Muscle of arm (tissue), 12 donors: ENCODE data around the gene MYO1H. TPM values are rescaled to one million over a fixed set of nuclear protein-coding genes. Genes with fewer than 3 reads are reported as not detected.
"Not testable (repeated sequence)": the region's sequence is repeated elsewhere in the genome, so short reads cannot be mapped to it uniquely, and the experiment has no call there.

Source experiments
- DNase-seq: peaks from one replicate; pipeline ENCODE4 v3.0.0-alpha.2; 2013
- polyA plus RNA-seq, 12 donors: library from polyadenylated mRNA; unstranded; fragments of 120-200 nt; gene quantifications; one replicate each; pipeline ENCODE4 v1.2.1, GENCODE V29; 2013; ENCODE audit not compliant: insufficient read length in 12 of 12

The MYO1H gene
- polyA plus RNA-seq, 12 donors = 0.09 to 1.2 (median 0.28) TPM; not detected in 3

GRCh38 chr12:109418848-109419480, 71.3 kb downstream of the MYO1H start:
- no peak for DNase-seq

- no peak for DNase-seq
These were observed 73.8 kb downstream of the MYO1H start for GRCh38 chr12:109421355-109422087.

- no peak for DNase-seq
These were observed 74.6 kb downstream of the MYO1H start for GRCh38 chr12:109422251-109422650.

GRCh38 chr12:109423392-109423791, 75.7 kb downstream of the MYO1H start:
- no peak for DNase-seq

GRCh38 chr12:109428037-109428629, 80.4 kb downstream of the MYO1H start:
- peak; percentile 72 for DNase-seq

- DNase-seq = not testable (repeated sequence)
These were observed 81.1 kb downstream of the MYO1H start for GRCh38 chr12:109428804-109429203.

GRCh38 chr12:109430244-109430643, 82.5 kb downstream of the MYO1H start:
- DNase-seq = no peak

- DNase-seq = no peak
These were observed 84.7 kb downstream of the MYO1H start for GRCh38 chr12:109432431-109432830.

GRCh38 chr12:109432842-109433304, 85.2 kb downstream of the MYO1H start:
- peak; percentile 43 for DNase-seq

- DNase-seq = no peak
These were observed 85.9 kb downstream of the MYO1H start for GRCh38 chr12:109433618-109434017.

GRCh38 chr12:109434582-109434981, 86.9 kb downstream of the MYO1H start:
- DNase-seq = no peak

GRCh38 chr12:109435428-109436187, 87.9 kb downstream of the MYO1H start:
- DNase-seq = no peak

GRCh38 chr12:109436188-109436560, 88.5 kb downstream of the MYO1H start:
- no peak for DNase-seq

- DNase-seq = no peak
These were observed 91.5 kb downstream of the MYO1H start for GRCh38 chr12:109439181-109439580.

GRCh38 chr12:109439951-109440350, 92.3 kb downstream of the MYO1H start:
- not testable (repeated sequence) for DNase-seq

- DNase-seq = no peak
These were observed 93.3 kb downstream of the MYO1H start for GRCh38 chr12:109440851-109441490.

GRCh38 chr12:109443794-109444193, 96.1 kb downstream of the MYO1H start:
- DNase-seq = no peak

- DNase-seq = no peak
These were observed 96.6 kb downstream of the MYO1H start for GRCh38 chr12:109444259-109444658.

- DNase-seq = no peak
These were observed 97.5 kb downstream of the MYO1H start for GRCh38 chr12:109445191-109445609.

GRCh38 chr12:109446869-109447268, 99.2 kb downstream of the MYO1H start:
- DNase-seq = no peak

GRCh38 chr12:109447482-109447881, 99.8 kb downstream of the MYO1H start:
- no peak for DNase-seq

GRCh38 chr12:109448272-109448671, 100.6 kb downstream of the MYO1H start:
- no peak for DNase-seq
